Mucosa of stomach (tissue), 1 donor: Measurements from ENCODE around the gene UHRF2.
"Not testable (repeated sequence)": the region's sequence is repeated elsewhere in the genome, so short reads cannot be mapped to it uniquely, and the experiment has no call there.

Source experiments
- H3K27me3 ChIP-seq: one replicate; pipeline ENCODE4 v1.7.0; 2013; ENCODE audit warnings: mild to moderate bottlenecking, low read length; ENCODE audit not compliant: control insufficient read depth, insufficient read depth
- H3K36me3 ChIP-seq: one replicate; pipeline ENCODE4 v1.7.0; 2013; ENCODE audit warnings: low read length; ENCODE audit not compliant: control insufficient read depth, insufficient read depth
- H3K4me1 ChIP-seq: one replicate; pipeline ENCODE4 v1.7.0; 2013; ENCODE audit warnings: mild to moderate bottlenecking, low read length; ENCODE audit not compliant: control insufficient read depth, insufficient read depth
- H3K4me3 ChIP-seq: one replicate; pipeline ENCODE4 v1.7.0; 2013; ENCODE audit warnings: low read length
- H3K9ac ChIP-seq: one replicate; pipeline ENCODE4 v1.7.0; 2013; ENCODE audit warnings: mild to moderate bottlenecking, low read length, moderate library complexity
- H3K9me3 ChIP-seq: one replicate; pipeline ENCODE4 v1.7.0; 2013; ENCODE audit warnings: mild to moderate bottlenecking, low read length, moderate library complexity; ENCODE audit not compliant: control insufficient read depth
- donor health status: Pancreatic carcinoma.

The UHRF2 gene

GRCh38 chr9:6502399-6502798, 89.4 kb downstream of the UHRF2 start:
- no peak overlapping the region for H3K4me3 ChIP-seq
- no peaks in the 10 kb centered on the region for H3K27me3 ChIP-seq
- H3K4me1 ChIP-seq, result no peaks in the 10 kb centered on the region
- no peak overlapping the region for H3K9ac ChIP-seq
- H3K9me3 ChIP-seq, result no peaks in the 10 kb centered on the region
- peaks cover 6% of the 10 kb centered on the region for H3K36me3 ChIP-seq

GRCh38 chr9:6506571-6506970, 93.6 kb downstream of the UHRF2 start:
- Histone ChIP-seq H3K9me3 (no peaks in the 10 kb centered on the region), H3K4me3 (no peak overlapping the region), H3K9ac (no peak overlapping the region), H3K36me3 (no peaks in the 10 kb centered on the region), H3K4me1 (no peaks in the 10 kb centered on the region), H3K27me3 (no peaks in the 10 kb centered on the region)

- no peaks in the 10 kb centered on the region for H3K36me3 ChIP-seq
- no peak overlapping the region for H3K4me3 ChIP-seq
- no peak overlapping the region for H3K9ac ChIP-seq
- no peaks in the 10 kb centered on the region for H3K9me3 ChIP-seq
- no peaks in the 10 kb centered on the region for H3K4me1 ChIP-seq
- H3K27me3 ChIP-seq, result no peaks in the 10 kb centered on the region
These were observed 99.2 kb downstream of the UHRF2 start for GRCh38 chr9:6512085-6512657.

DNA sequence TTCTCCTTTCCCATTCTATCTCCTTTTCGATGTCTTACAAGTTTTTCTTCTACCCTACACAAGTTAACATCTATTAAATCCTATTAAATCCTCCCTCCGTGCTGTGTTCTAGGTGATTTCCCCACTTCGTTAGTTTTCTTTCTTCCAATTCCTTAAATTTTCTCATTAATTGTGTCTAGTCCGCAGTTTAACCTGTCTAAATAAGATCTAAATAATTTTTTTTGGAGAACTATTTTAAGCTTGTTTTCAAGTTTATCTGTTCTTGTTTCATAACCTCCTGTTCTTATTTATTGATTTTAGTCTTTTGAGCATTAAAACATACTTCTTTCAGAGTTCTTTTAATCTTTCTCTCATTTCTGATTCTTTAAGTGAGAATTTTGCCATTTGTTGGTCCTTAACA, 109.3 kb downstream of the UHRF2 start:
- Histone ChIP-seq H3K4me1 (no peaks in the 10 kb centered on the region), H3K4me3 (no peak overlapping the region), H3K9ac (no peak overlapping the region), H3K9me3 (peaks cover 3% of the 10 kb centered on the region), H3K27me3 (no peaks in the 10 kb centered on the region), H3K36me3 (no peaks in the 10 kb centered on the region)

- H3K4me1 ChIP-seq, result no peaks in the 10 kb centered on the region
- no peak overlapping the region for H3K4me3 ChIP-seq
- peaks cover 3% of the 10 kb centered on the region for H3K9me3 ChIP-seq
- H3K36me3 ChIP-seq, result no peaks in the 10 kb centered on the region
- H3K9ac ChIP-seq, result no peak overlapping the region
- H3K27me3 ChIP-seq, result no peaks in the 10 kb centered on the region
These were observed 112.5 kb downstream of the UHRF2 start for GRCh38 chr9:6525326-6526045.

GRCh38 chr9:6535594-6535993, 122.6 kb downstream of the UHRF2 start:
- Histone ChIP-seq H3K27me3 (no peaks in the 10 kb centered on the region), H3K9ac (no peak overlapping the region), H3K4me3 (no peak overlapping the region), H3K9me3 (no peaks in the 10 kb centered on the region), H3K36me3 (no peaks in the 10 kb centered on the region), H3K4me1 (no peaks in the 10 kb centered on the region)

- Histone ChIP-seq H3K9ac (no peak overlapping the region), H3K36me3 (no peaks in the 10 kb centered on the region), H3K4me3 (no peak overlapping the region), H3K27me3 (peaks cover 2% of the 10 kb centered on the region), H3K9me3 (no peaks in the 10 kb centered on the region), H3K4me1 (no peaks in the 10 kb centered on the region)
These were observed 125.7 kb downstream of the UHRF2 start for GRCh38 chr9:6538666-6539071.

DNA sequence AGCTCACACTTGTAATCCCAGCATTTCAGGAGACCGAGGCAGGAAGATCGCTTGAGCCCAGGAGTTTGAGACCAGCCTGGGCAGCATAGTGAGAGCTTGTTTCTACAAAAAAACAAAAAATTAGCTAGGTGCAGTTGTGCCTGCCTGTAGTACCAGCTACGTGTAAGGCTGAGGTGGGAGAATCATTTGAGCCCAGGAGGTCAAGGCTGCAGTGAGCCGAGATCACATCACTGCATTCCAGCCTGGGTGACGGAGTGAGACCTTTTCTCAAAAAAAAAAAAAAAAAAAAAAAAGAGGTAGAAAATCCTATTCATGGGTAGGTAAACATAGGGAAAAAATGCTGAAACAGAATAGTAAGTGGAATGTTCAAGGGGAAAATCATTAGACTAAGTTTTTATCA, 129.6 kb downstream of the UHRF2 start:
- H3K27me3 ChIP-seq, H3K9me3 ChIP-seq, H3K36me3 ChIP-seq, H3K9ac ChIP-seq, H3K4me1 ChIP-seq, H3K4me3 ChIP-seq: not testable (repeated sequence)

GRCh38 chr9:6543204-6543603, 130.2 kb downstream of the UHRF2 start:
- H3K27me3 ChIP-seq, result peaks cover 2% of the 10 kb centered on the region
- no peaks in the 10 kb centered on the region for H3K9me3 ChIP-seq
- H3K9ac ChIP-seq, result no peak overlapping the region
- H3K4me1 ChIP-seq, result no peaks in the 10 kb centered on the region
- H3K4me3 ChIP-seq, result no peak overlapping the region
- H3K36me3 ChIP-seq, result no peaks in the 10 kb centered on the region

DNA sequence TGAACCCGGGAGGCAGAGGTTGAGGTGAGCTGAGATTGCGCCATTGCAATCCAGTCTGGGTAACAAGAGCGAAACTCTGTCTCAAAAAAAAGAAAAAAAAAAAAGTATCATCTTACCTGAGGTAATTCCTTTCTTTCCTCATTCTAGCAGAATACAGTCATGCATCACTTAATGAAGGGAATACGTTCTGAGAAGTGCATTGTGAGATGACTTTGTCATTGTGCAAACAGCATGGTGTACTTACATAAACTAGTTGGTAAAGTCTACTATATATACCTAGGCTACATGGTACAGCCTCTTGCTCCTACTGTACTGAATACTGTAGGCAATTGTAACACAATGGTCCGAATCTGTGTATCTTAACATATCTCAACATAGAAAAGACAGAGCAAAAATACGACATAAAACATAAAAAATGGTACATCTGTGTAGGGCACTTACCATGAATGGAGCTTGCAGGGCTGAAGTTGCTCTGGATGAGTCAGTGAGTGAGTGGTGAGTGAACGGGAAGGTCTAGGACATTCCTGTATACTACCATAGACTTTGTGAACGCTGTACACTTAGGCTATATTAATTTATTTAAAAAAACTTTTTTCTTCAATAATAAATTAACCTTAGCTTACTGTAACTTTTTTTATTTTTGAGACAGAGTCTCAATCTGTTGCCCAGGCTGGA, 132.2 kb downstream of the UHRF2 start:
- peaks cover 2% of the 10 kb centered on the region for H3K27me3 ChIP-seq
- no peak overlapping the region for H3K4me3 ChIP-seq
- H3K36me3 ChIP-seq, result no peaks in the 10 kb centered on the region
- no peaks in the 10 kb centered on the region for H3K9me3 ChIP-seq
- no peaks in the 10 kb centered on the region for H3K4me1 ChIP-seq
- H3K9ac ChIP-seq, result no peak overlapping the region

- Histone ChIP-seq H3K4me3 (no peak overlapping the region), H3K36me3 (no peaks in the 10 kb centered on the region), H3K27me3 (no peaks in the 10 kb centered on the region), H3K9ac (no peak overlapping the region), H3K9me3 (no peaks in the 10 kb centered on the region), H3K4me1 (no peaks in the 10 kb centered on the region)
These were observed 136.3 kb downstream of the UHRF2 start for GRCh38 chr9:6549106-6549800.

GRCh38 chr9:6551136-6551535, 138.1 kb downstream of the UHRF2 start:
- no peak overlapping the region for H3K4me3 ChIP-seq
- H3K4me1 ChIP-seq, result no peaks in the 10 kb centered on the region
- H3K9ac ChIP-seq, result no peak overlapping the region
- H3K36me3 ChIP-seq, result no peaks in the 10 kb centered on the region
- no peaks in the 10 kb centered on the region for H3K9me3 ChIP-seq
- no peaks in the 10 kb centered on the region for H3K27me3 ChIP-seq
